Activated CD4-positive, alpha-beta T cell treated with anti-CD3 and anti-CD28 coated beads, Interleukin-2, Interleukin-6, amounts not matched to agents 100 ng/mL and 50 ng/mL, durations not matched to agents 16 hours and 8 hours (primary cell): ENCODE data around the gene CORO7.

Experiments used
- DNase-seq: peaks from one replicate; pipeline ENCODE4 v3.0.0-alpha.2; 2020

CORO7 gene

GRCh38 chr16:4425378-4426020, 9.1 kb upstream of the CORO7 start, which contains the start of gene DNAJA3:
Gene DNAJA3, plus strand, starts transcription at chr16:4425868. Its CDS starts 14 bp downstream, at chr16:4425882.
- peak; percentile 95 for DNase-seq

GRCh38 chr16:4420505-4421105, 4.2 kb upstream of the CORO7 start:
- DNase-seq, result no peak

GRCh38 chr16:4419402-4419959, 3.1 kb upstream of the CORO7 start:
- DNase-seq, result no peak

GRCh38 chr16:4415538-4416199, 727 bp downstream of the CORO7 start:
- peak; percentile 71 for DNase-seq

GRCh38 chr16:4414187-4414917, 2.0 kb downstream of the CORO7 start:
- peak; percentile 95 for DNase-seq

- no peak for DNase-seq
Observed at GRCh38 chr16:4412854-4413253, 3.5 kb downstream of the CORO7 start.

GRCh38 chr16:4412159-4412558, 4.2 kb downstream of the CORO7 start:
- no peak for DNase-seq

- DNase-seq, result no peak
Observed at GRCh38 chr16:4411684-4412083, 4.7 kb downstream of the CORO7 start.

- DNase-seq, result no peak
Observed at GRCh38 chr16:4410335-4411075, 5.9 kb downstream of the CORO7 start.

- no peak for DNase-seq
Observed at GRCh38 chr16:4409081-4409932, 7.1 kb downstream of the CORO7 start.

GRCh38 chr16:4408323-4408690, 8.1 kb downstream of the CORO7 start:
- no peak for DNase-seq

- DNase-seq, result no peak
Observed at GRCh38 chr16:4407543-4408322, 8.7 kb downstream of the CORO7 start.

GRCh38 chr16:4404967-4405696, 11.3 kb downstream of the CORO7 start:
- no peak for DNase-seq

GRCh38 chr16:4404247-4404966, 12.0 kb downstream of the CORO7 start:
- peak; percentile 46 for DNase-seq

- DNase-seq, result no peak
Observed at GRCh38 chr16:4403133-4403949, 13.1 kb downstream of the CORO7 start.

- peak; percentile 74 for DNase-seq
Observed at GRCh38 chr16:4402439-4403132, 13.8 kb downstream of the CORO7 start.

GRCh38 chr16:4401510-4401909, 14.9 kb downstream of the CORO7 start:
- DNase-seq, result no peak

GRCh38 chr16:4401094-4401501, 15.3 kb downstream of the CORO7 start:
- no peak for DNase-seq
